Activated CD8-positive, alpha-beta memory T cell treated with anti-CD3 and anti-CD28 coated beads for 48 hours (primary cell): ENCODE results near the gene DYNC1LI1.
"Not testable (repeated sequence)": the region's sequence is repeated elsewhere in the genome, so short reads cannot be mapped to it uniquely, and the experiment has no call there.

ENCODE experiments used
- DNase-seq, 3 experiments: peaks; one replicate each; pipeline ENCODE4 v3.0.0-alpha.2; 2020; ENCODE audit warnings: low read depth in 2 of 3, low spot score in 2 of 3

The DYNC1LI1 gene

GRCh38 chr3:32540899-32541298 lies 29.8 kb downstream of the DYNC1LI1 start:
- no peak for DNase-seq

GRCh38 chr3:32532434-32532833 lies 38.2 kb downstream of the DYNC1LI1 start:
- DNase-seq, result no peak

- DNase-seq, result no peak
Measured at GRCh38 chr3:32531010-32531647, 39.5 kb downstream of the DYNC1LI1 start.

GRCh38 chr3:32525720-32526119 lies 44.9 kb downstream of the DYNC1LI1 start:
- DNase-seq, result no peak

GRCh38 chr3:32522682-32523081 lies 48.0 kb downstream of the DYNC1LI1 start:
- DNase-seq, result no peak

GRCh38 chr3:32518921-32519320 lies 51.7 kb downstream of the DYNC1LI1 start:
- not testable (repeated sequence) for DNase-seq

- not testable (repeated sequence) for DNase-seq
Measured at GRCh38 chr3:32516751-32517150, 53.9 kb downstream of the DYNC1LI1 start.

GRCh38 chr3:32511005-32511404 lies 59.7 kb downstream of the DYNC1LI1 start:
- DNase-seq, result no peak

- DNase-seq, result peak in 1 of 3 experiments; percentile 43
Measured at GRCh38 chr3:32510075-32510724, 60.5 kb downstream of the DYNC1LI1 start.

- DNase-seq, result no peak
Measured at GRCh38 chr3:32508711-32509110, 61.9 kb downstream of the DYNC1LI1 start.

- no peak for DNase-seq
Measured at GRCh38 chr3:32506466-32506865, 64.2 kb downstream of the DYNC1LI1 start.

GRCh38 chr3:32502946-32503286 lies 67.7 kb downstream of the DYNC1LI1 start:
- DNase-seq, result no peak

GRCh38 chr3:32502118-32502945 lies 68.3 kb downstream of the DYNC1LI1 start, which contains the start of gene CMTM6:
CMTM6 (minus strand) TSS chr3:32502852; CDS start chr3:32502745, 107 bp downstream.
- peak; percentile 45 to 58 (median 51) for DNase-seq

- no peak for DNase-seq
Measured at GRCh38 chr3:32501783-32502117, 68.9 kb downstream of the DYNC1LI1 start.

GRCh38 chr3:32500880-32501782 lies 69.5 kb downstream of the DYNC1LI1 start:
- DNase-seq, result no peak

- DNase-seq, result no peak
Measured at GRCh38 chr3:32500231-32500630, 70.4 kb downstream of the DYNC1LI1 start.

GRCh38 chr3:32499585-32499984 lies 71.1 kb downstream of the DYNC1LI1 start:
- DNase-seq, result no peak

GRCh38 chr3:32498992-32499391 lies 71.7 kb downstream of the DYNC1LI1 start:
- DNase-seq, result no peak

GRCh38 chr3:32498252-32498651 lies 72.4 kb downstream of the DYNC1LI1 start:
- DNase-seq, result no peak

GRCh38 chr3:32495609-32496008 lies 75.0 kb downstream of the DYNC1LI1 start:
- no peak for DNase-seq

- DNase-seq, result no peak
Measured at GRCh38 chr3:32495085-32495484, 75.6 kb downstream of the DYNC1LI1 start.
